G401 (cell line): Measurements from ENCODE around the gene FOXP1. TPM values are rescaled to one million over a fixed set of nuclear protein-coding genes. Genes with fewer than 3 reads are reported as not detected.
A peak's percentile ranks its signal among the peaks of the same experiment; 100 is the strongest.

Source experiments
- DNase-seq: peaks from one replicate; pipeline ENCODE4 v3.0.0-alpha.2; 2015; ENCODE audit warnings: low spot score
- in situ Hi-C: cut with HindIII; loops from 2 replicates; pipeline ENCODE4 v1.10.0; 2016; ENCODE audit warnings: low sequenced_read_pairs, mixed read lengths
- total RNA-seq: library from RNA; depleted of rRNA; stranded (reverse); fragments of >200 nt; shearing (Covaris generic); gene quantifications from 2 replicates; pipeline ENCODE4 v1.2.3, GENCODE V29; 2014

The FOXP1 gene
- total RNA-seq, 1 experiment from 2014 or later, result 9.7 TPM

DNA sequence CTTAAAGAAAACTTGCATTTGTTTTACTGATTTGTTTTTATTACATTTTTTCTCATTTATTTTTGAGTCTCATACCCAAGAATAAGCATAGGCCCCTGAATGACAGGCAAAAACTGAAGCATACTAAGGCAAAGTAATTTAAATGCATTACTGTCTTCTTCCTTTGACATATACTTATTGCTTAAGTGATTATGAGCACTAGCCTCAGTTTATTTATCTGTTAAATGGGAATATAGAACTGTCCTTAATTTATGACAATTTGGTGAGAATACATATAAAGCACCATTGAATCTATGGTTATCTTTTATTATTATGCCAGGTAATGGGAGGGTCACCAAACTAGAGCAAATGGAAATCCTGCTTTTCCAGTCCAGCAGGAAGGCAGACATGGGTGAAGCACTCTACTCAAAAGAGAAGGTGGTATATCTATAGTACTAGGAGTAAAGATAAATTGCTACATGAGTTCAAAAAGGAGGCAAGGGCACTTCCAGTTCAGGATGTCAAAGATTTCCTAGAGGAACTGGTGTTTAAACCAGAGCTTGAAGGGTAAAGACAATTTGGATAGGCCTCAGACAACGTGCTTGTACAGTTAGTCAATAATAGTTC is 435.0 kb downstream of the FOXP1 start:
- in situ Hi-C loops, result no loop called here
- DNase-seq, result no peak

DNA sequence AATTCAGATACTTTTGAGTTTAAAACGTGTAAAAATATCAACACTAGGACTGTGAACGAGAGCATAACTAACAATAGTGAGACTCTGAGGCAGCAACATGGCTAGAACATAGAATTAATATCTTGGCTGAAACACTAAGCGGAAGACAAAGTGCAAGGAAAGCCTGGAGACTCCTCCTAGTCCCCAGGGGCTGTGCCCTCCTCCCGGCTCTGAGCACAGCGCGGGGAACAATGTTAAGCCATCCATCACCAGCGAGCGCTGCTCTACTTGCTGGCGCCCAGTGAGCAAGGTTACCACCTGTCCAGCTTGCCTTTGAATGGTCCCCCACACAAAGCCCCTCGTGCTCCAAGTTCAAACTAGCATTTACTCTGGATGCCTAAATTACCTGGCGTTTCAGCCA is 436.9 kb downstream of the FOXP1 start:
- in situ Hi-C loops, result no loop called here
- DNase-seq, result no peak

DNA sequence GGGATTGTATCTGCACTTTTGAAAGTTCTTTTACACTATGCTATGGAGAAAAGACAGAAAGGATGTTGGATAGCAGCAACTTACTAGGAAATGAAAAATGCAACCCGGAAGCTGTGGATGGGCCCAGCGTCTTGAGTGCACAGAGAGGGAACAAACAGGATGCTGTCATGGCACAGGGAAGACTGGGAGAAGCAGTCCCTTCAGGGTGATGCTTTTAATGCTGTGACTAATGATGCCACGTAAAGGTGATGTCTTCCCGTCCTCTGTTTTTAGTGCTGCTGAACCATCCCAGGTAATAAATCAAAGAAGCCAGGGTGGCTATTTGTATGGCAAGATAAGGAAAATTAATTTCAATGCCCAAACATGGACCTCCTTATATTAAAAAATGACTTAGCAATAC is 437.6 kb downstream of the FOXP1 start:
- in situ Hi-C loops, result no loop called here
- DNase-seq, result no peak

DNA sequence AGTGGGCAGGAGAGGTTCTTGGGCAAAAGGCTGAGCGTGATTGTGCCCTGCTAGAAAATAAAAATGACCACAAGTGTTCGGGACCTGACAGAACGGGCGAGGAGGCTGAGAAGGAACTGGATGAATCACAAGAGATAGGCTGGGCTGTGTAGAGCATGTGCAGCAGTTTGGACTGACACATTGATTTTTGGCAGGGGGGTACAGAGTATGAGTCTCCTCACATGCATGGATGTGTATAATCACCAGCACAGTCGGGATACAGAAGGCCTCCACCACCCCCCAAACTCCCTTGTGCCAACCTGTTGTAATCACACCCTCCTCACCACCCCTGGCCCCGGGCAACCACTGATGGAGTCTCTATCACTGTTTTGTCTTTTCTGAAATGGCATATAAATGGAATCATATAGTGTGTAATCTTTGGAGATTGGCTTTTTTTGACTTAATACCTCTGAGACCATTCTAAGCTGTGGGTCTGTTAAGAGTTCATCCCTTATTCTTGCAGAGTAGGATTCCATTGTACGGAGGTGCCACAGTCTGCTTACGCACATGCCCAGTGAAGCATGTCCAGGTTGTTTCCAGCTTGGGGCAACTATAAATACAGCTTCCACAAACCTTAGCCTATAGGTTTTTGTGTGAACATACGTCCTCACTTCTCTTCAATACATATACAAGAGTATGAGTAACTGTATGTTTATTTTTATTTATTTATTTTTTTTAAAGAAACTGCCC is 438.8 kb downstream of the FOXP1 start:
- no peak for DNase-seq
- in situ Hi-C loops, result no loop called here

DNA sequence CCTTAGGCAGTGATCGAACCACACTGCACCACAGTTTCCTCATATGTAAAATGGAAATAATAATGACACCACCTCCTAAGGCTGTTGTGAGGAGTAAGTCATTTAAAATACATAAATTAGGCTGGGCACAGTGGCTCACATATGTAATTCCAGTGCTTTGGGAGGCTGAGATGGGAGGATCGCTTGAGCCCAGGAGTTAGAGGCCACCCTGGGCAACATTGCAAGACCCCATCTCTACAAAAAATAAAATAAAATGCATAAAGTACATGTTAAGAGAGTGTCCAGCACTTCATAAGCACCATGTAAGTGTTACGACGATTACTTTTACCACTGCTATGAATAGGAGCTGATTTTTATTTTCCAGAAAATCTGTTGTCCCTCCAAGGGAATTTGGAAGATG is 440.0 kb downstream of the FOXP1 start:
- DNase-seq, result no peak
- in situ Hi-C loops, result no loop called here

DNA sequence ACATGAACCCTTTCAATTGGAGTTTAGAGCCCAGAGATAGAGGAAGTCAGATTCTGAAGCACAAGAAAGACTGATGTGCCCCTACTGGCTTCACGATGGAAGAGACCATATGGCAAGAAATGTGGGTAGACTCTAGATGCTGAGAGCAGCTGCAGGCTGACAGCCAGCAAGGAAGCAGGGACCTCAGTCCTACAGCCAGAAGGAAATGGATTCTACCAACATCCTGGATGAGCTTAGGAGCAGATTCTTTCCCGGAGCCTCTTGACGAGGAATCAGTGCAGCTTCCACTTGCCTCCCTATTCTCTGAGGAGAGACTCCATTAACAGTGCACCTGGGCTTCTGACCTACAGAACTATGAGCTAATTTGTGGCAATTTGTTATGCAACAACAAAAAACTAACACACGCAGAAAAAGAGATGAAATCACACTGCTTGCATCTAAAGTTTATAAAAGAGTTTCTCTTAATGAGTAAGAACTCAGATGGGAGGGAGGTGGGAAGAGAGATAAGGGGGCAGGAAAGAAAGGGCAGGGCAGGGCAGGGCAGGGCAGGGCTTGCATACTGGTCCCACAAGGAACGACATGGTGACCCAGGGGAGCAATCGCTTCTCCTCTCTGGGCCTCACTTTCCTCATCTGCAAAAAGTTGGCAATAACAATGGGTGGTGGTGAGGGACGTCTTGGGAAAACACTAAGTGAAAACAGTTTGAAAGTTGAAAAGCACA is 440.9 kb downstream of the FOXP1 start:
- in situ Hi-C loops, result no loop called here
- DNase-seq, result no peak

DNA sequence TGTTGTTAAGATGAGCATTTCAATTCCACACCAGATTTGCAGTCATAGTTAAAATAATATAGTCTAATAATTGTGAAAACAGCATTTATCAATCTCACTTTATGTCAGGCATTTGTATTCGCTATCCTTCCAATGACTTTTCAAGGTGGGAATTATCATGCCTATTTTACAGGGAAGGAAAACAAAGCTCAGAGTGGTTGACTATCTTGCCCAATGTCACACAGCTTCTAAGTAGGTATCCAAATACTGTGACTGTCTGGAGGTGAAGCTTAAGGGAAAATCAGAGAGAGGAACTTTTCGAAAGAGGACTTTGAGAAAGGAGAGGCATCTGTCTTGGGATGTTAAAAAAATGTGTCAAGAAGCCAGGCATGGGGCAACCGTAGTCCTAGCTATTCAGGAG is 443.1 kb downstream of the FOXP1 start:
- in situ Hi-C loops, result no loop called here
- no peak for DNase-seq

DNA sequence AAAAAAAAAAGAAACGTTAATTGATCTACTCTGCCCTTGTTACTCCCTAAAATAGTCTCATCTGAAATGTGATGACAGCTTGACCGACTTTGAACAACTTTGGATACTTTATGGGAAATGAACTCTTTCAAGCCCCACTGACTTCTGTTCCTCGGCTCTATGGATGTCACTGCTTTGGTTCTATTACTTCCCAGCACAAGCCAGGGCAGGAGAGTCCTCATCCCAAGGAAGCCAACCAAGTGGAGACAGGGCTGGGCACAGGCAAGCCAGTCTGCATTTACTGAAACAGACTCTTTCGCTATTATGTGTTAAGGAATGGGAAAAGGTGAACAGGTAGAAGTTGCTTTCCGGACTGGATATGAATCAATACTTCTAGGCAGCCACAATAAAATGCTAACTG is 444.0 kb downstream of the FOXP1 start:
- DNase-seq, result no peak
- in situ Hi-C loops, result no loop called here

DNA sequence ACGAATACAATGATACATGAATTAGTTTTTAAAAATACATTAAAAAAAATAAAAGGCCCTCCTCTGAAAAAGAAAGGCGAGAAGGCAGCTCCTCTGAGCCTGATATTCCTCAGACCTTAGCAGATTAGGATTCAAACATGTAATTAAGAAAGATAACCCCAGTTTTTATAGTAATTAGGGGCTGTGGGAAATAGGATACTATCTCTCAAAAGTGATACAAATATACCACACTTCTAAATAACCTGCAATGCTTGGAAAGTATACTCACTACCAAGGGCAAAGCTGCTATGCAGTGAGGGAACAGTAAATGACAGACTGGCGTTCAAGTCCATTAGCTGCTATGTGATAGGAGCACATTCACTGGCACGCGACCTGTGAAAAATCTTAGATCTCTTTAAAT is 445.1 kb downstream of the FOXP1 start:
- in situ Hi-C loops, result no loop called here
- no peak for DNase-seq

DNA sequence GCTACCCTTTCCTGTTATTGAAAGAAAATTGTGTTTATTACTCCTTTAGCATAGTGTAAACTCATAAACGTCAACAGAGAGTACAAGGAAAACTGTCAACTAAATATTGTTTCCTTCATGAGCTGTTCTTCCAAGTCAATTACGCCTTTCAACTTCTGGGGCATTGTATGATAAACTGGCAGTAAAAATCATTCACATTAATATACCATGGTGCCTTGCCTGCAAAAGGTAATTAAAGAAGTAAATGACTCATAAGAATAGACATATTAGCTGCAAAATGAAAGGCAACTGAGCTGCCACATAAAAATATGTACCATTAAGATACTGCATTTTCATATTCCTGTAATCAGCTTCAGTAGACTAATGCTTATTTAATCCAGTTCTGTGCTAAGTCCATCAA is 447.3 kb downstream of the FOXP1 start:
- no peak for DNase-seq
- in situ Hi-C loops, result no loop called here

DNA sequence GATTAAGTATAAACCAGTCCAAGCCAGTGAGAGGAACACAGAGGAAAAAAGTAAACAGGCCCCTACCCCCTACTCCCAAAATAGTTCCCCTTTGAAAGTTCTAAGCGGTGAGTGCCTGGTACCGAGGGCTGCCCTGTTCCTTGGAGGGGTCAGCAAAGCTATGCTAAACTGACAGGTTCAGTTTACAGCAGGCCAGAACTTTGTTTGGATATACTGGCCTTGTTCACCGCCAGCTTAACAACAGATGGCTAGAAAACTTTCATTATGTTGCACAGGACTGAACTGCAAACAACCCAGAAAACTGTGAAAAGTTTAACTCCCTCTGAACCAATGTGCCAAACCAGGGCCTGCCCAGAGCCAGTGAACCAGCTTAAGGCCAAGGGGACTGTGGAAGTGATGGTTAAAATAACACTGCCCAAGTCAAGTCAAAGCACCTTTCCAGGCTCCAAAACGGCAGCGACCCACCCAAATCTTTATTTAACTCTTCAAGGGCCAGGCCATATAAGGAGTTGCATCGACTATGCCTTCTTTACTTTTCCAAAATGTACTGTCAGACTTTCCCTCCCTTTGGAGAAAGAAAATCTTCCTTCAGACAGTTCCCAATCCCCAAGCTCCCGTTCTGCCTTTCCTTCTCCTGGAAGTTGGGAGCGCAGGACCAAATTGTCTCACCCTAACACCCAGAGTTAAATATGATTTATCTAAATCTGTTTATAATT is 448.0 kb downstream of the FOXP1 start:
- no peak for DNase-seq
- in situ Hi-C loops, result no loop called here

DNA sequence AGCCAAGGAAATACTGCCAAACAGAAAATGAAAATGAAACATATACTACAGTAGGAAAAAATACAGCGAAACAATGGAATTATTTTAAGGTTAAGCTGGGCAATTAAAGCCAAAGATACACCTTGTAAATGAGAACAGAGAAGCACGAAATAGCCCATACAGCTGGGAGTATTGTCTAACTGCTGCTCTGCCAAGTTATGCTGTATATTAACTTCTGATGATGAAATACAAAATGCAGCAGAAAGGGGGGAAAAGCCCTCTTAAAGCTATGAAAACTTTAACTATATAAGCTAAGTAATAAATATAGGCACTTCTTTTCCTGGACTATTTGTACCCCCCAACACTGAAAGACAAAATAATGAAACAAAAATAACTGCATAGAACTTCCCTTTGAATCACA is 449.0 kb downstream of the FOXP1 start:
- in situ Hi-C loops, result no loop called here
- no peak for DNase-seq

DNA sequence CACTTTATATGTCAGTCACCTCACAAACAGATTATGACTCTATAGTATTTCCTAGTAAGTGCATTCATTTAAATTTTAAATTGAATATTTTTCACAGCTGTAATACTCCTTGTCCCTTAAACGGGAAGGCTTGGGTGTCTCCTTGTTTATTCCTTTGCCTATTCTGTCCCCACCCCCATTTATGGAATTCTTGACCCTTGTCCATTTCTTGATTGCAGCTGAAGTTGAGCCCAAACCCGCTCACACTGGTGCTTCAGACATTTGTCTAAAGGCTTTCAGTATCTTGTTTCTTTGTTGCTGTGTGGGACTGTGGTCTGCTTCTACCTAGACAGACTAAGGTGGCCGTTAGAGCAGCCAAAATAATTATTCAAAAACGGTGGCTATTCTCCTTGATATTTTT is 449.7 kb downstream of the FOXP1 start:
- in situ Hi-C loops, result no loop called here
- DNase-seq, result no peak

DNA sequence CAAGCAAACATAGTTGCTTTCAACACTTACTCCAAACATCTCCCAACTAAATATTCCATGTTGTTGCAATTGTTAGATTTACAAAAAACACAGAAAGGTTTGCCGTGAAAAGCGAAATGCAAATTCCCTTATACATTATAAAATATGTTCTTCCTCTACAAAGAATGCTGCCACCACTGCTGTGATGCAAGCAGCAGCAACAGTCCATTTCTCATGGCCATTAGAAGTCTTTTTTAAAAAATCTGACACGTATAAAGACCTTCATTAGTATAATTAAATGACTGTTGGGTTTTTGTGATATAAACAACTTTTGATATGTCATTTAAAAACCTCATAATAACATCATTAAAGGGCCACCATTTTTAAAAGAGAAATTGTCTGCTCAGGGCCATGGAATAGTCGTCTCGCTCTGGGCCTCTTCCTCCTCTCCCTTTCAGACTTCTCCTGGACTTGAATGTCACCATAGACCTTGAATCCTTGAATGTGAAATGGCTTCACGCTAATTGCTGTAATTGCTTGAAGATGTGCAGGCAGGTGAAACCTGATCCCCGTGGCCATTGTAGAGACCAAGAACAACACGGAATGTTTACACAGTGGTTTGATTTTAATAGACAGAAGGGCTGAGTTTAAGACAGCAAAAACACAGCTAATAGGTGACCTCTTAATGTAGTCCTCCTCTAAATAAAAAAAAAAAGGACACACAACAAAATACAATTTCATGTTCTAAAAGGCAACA is 450.4 kb downstream of the FOXP1 start:
- in situ Hi-C loops, result no loop called here
- no peak for DNase-seq

DNA sequence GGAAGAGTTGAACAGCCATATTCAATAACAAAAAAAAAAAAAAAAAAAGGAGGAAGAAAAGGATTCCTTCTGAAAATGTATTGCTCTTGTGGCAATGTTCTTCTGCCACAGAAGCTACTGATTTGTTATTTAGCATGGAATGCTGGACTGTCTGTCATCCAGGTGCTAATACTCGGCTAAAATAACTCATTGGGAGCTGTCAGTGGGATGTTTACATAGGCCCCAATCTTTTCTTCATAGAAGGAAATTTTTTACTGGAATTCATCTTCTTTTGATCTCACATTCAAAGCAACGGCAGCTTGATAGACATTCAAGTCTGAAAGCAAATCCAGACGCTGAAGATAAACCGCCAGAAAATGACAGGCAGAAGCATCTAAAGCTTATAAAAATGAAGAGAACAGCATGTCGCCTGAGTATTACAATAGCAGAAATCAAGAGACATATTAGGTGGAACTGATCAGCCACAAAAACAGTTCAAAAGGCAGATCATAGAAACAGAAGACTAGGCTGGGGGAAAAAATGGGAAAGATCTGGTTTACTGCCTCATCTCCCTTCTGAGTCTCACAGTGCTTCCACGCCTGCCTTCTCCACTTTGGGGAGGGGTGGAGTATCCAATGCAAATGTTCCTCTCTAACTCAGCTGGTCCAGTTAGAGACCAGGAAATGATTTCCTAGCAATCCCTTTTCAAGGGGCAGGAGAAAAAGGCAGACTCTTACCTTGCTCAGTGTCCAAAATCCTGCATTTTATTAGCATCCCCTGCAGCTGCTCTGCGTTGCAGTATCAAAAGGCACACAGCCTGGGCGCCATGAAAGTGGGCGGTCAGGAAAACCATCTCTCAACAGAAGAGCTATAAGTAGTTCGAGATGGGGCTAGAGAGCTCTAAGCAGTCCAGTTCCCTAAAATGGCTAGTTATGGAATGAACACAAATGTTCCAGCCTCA is 451.9 kb downstream of the FOXP1 start:
- no peak for DNase-seq
- in situ Hi-C loops, result no loop called here

DNA sequence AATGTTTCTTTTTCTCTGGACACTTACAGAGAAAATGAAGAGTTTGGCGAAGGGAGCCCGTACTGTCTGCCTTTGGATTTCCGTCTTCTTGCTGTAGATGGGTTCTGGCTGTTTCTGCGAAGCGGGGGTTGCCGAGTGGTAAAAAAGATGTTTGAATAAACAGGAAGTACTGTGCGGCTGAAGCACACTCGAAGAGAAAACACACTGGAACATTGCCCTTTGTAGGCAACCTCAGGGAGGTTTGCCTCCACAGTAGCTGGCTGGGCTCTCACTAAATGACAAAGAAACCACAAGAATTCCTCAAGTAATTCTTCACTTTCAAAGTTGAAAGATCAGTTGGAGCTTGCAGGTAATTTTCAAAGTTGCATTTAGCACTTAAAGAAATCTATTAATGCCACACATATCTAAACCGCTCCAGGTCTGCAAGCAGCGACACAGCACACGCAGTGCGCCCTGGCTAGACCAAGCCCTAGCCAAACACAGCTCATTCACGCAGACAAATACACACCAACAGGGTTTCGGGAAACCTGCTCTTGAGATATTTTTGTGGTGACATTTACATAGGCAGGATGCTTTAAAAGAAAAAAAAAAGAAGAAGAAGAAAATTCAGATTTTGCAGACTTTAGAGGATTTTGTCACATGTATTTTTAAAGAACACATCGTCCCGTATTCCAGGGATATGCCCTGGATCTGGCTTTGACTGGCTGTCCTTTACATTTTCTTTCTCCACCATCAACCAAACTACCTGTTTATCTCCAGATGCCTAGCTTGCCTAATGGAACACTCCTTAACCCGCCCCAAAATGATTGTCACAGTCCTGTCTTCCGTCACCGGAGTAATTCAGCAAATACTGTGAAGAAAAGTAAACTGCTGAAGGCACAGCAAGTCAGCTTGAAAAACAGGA is 452.8 kb downstream of the FOXP1 start:
- in situ Hi-C loops, result no loop called here
- peak; percentile 34 for DNase-seq

DNA sequence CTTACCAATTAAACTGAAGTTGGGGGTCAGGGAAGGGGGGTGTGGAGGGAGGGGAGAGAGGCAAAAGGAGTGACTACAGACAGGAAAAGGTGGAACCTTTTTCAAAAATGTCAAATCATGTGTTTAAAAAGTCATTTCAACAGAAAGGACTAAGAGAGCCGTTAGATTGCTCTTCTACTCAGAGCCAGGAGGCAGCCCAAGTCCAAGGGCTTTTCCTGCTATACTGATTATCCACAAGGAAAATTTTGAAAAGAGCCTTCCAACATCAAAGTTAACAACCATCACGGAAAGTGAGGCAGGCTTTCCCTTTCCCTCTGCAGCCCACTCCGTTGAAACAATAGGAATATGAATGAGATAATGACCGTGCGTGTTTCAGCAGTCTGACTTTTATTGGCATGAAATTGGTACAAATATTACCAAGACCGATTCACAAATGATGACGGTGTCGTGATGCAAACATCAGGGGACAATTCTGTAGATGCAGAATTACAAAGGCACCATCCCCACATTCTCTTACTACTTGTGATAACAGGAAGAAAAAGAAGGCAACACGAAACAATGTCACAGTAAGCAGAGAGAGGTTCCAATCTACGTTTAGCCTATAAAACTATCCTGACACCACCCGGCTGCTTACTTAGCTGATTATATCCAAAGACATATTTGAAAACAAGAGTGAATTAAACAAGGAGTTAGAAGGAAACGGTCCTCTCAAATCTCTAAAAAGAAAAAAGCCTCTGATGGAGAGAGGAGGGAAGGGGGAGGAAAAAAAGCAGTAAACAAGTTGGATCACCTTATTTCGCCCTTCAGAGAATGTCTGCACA is 453.7 kb downstream of the FOXP1 start:
- DNase-seq, result peak; percentile 15
- in situ Hi-C loops, result no loop called here
